Measurements from ENCODE around the gene C1QTNF4. TPM values are rescaled to one million over a fixed set of nuclear protein-coding genes. Genes with fewer than 3 reads are reported as not detected.

Gene C1QTNF4
- total and polyA plus RNA-seq, 10 of the 15 experiments (the other 5 are each of a cell fraction or from before 2014, with no cell fraction given) = 0.06 TPM; not detected in 9

DNA sequence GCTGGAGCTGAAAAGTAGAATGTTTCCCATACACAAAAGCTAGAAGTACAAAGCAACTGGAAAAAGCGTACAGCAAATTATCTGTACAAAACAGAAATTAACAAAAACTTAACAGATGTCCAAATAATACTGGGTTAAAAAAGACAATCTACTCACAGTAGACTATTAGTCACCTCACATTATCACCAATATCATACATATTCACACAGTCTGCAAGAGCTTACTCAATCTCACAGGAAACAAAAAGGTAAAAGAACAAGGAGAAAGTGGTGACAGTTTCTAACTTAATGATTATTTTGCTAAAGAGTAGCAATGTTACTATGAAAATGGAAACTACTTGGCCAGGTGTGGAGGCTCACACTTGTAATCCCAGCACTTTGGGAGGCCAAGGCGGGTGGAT lies 53.1 kb downstream of the C1QTNF4 start (continued):
- TF ChIP-seq ZNF274 (IDR thresholded peaks at IDR 0.05; ENCODE audit: insufficient read depth, insufficient read length) = no peak
- TF ChIP-seq HDAC6 (IDR thresholded peaks at IDR 0.05; ENCODE audit: unreplicated experiment) = no peak

DNA sequence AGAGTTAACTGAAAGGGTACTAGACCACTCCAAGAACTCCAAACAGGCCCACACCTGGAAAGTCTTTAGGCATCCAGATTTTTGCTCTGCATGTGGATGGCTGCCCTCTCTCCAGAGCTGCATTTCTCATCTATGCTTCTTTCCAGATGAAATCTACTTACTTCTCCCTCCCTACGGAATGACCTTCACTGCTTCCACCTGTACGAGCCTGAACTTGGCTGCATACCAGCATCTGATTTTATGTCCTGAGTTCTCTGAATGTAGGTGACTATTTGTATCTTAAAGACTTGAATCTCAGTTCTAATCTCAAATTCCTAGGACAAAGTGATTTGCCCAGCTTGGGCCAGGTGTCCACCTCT lies 54.6 kb downstream of the C1QTNF4 start:
- ChIA-PET CTCF (interaction anchor here (1.3 to 3.3 kb wide), 2 partner anchors 10 to 12 kb away, joined by 3 to 15 read pairs; no protein-coding TSS in a partner anchor), POLR2A (interaction anchor here (1.1 to 2.2 kb wide), 4 partner anchors 12 to 41 kb away, joined by 5 to 8 read pairs (median 6); no protein-coding TSS in a partner anchor)
- peaks cover 13% of the 10 kb centered on the region for H4K20me1 ChIP-seq (ENCODE audit: control insufficient read depth, insufficient read depth)
- TF ChIP-seq BHLHE40 (IDR thresholded peaks at IDR 0.05; ENCODE audit: borderline replicate concordance in 1 of 2, low read depth in 2 of 2, low read length in 1 of 2) = no peak
- no peak for TF ChIP-seq SMAD5 (IDR thresholded peaks at IDR 0.05; ENCODE audit: low read depth)
- no peak for TF ChIP-seq ZBED1 (IDR thresholded peaks at IDR 0.05; ENCODE audit: borderline replicate concordance)
- TF ChIP-seq, protein P1, sequence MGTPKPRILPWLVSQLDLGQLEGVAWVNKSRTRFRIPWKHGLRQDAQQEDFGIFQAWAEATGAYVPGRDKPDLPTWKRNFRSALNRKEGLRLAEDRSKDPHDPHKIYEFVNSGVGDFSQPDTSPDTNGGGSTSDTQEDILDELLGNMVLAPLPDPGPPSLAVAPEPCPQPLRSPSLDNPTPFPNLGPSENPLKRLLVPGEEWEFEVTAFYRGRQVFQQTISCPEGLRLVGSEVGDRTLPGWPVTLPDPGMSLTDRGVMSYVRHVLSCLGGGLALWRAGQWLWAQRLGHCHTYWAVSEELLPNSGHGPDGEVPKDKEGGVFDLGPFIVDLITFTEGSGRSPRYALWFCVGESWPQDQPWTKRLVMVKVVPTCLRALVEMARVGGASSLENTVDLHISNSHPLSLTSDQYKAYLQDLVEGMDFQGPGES (IDR thresholded peaks at IDR 0.05) = no peak
- no peak for TF ChIP-seq FOS (IDR thresholded peaks at IDR 0.05; ENCODE audit: borderline replicate concordance, extremely low read depth, insufficient read length)
- TF ChIP-seq, protein P2, sequence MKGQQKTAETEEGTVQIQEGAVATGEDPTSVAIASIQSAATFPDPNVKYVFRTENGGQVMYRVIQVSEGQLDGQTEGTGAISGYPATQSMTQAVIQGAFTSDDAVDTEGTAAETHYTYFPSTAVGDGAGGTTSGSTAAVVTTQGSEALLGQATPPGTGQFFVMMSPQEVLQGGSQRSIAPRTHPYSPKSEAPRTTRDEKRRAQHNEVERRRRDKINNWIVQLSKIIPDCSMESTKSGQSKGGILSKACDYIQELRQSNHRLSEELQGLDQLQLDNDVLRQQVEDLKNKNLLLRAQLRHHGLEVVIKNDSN (IDR thresholded peaks at IDR 0.05; ENCODE audit: borderline replicate concordance, extremely low read length, insufficient read depth, low read depth, low read length) = no peak
- TF ChIP-seq MEF2A (IDR thresholded peaks at IDR 0.05; ENCODE audit: insufficient read depth, low read depth, low read length) = no peak
- no peak for TF ChIP-seq SIN3A (IDR thresholded peaks at IDR 0.05; ENCODE audit: low read depth, low read length)
- no peak for TF ChIP-seq ZSCAN29 (IDR thresholded peaks at IDR 0.05)
- no peak for TF ChIP-seq KLF5 (IDR thresholded peaks at IDR 0.05; ENCODE audit: partially characterized antibody)
- no peak for TF ChIP-seq ZNF384 (IDR thresholded peaks at IDR 0.05; ENCODE audit: borderline replicate concordance, low read depth, low read length)
- TF ChIP-seq EP300 (IDR thresholded peaks at IDR 0.05; ENCODE audit: borderline replicate concordance in 1 of 2, control insufficient read depth in 1 of 2, low read depth in 2 of 2, low read length in 2 of 2) = no peak
- no peak for TF ChIP-seq ASH2L (IDR thresholded peaks at IDR 0.05; ENCODE audit: borderline replicate concordance, low read depth)
- no peak for TF ChIP-seq GATAD2B (conservative IDR thresholded peaks at IDR 0.05; ENCODE audit: low read depth)
- no peak for TF ChIP-seq SPI1 (IDR thresholded peaks at IDR 0.05; ENCODE audit: borderline replicate concordance, insufficient read depth, low read depth, low read length)
- no peak for TF ChIP-seq ESRRA (IDR thresholded peaks at IDR 0.05; ENCODE audit: low read length)

More for the DNA sequence above, 54.6 kb downstream of the C1QTNF4 start:
- H3K36me3 ChIP-seq (ENCODE audit: control insufficient read depth in 2 of 2, insufficient read depth in 2 of 2, low read length in 1 of 2) = peaks cover 2 to 7% of the 10 kb centered on the region in 2 experiments; a peak in 2 of 4 replicates
- H2AFZ ChIP-seq (ENCODE audit: control insufficient read depth, low read depth, low read length) = no peak overlapping the region
- no peak overlapping the region for H3K9ac ChIP-seq (ENCODE audit: control insufficient read depth, insufficient read depth, low read length)
- WGBS (ENCODE audit: insufficient coverage, insufficient replicate concordance, low lambda C conversion rate, missing lambda C conversion rate) = 97% methylated on average over 2 of the region's 2 CpGs
- DNase-seq (ENCODE audit: low read depth, low spot score) (no peak), ATAC-seq (no peak), FAIRE-seq (no peak)
- no peak overlapping the region for H3K4me3 ChIP-seq
- H3K4me1 ChIP-seq (ENCODE audit: control insufficient read depth, insufficient read depth, low read length) = peaks cover 8% of the 10 kb centered on the region
- peaks cover 88% of the 10 kb centered on the region for H3K79me2 ChIP-seq (ENCODE audit: control insufficient read depth, insufficient read depth, low read length)
- no peak overlapping the region for H3K27ac ChIP-seq (ENCODE audit: control insufficient read depth, insufficient read depth)
- SMC1A ChIA-PET (ENCODE audit: uncharacterized antibody, unreplicated experiment) = interaction anchor here (1.0 to 7.2 kb wide), 10 partner anchors 7 to 269 kb away, joined by 3 to 42 read pairs (median 4); no protein-coding TSS in a partner anchor
- H3K9me3 ChIP-seq (replicated peaks; ENCODE audit: control insufficient read depth, insufficient read depth, low read length) = no peaks in the 10 kb centered on the region
- no TSS peak for BruUV-seq (replicated peaks)
- in situ Hi-C loops (cut with MboI) = no loop called here
- RAD21 ChIA-PET (ENCODE audit: unreplicated experiment) = interaction anchor here (1.1 kb wide), 1 partner anchor 26 kb away, joined by 3 read pairs; no protein-coding TSS in a partner anchor
- intact Hi-C loops (cut with micrococcal nuclease; ENCODE audit: unreplicated experiment) = no loop called here
- no peaks in the 10 kb centered on the region for H3K27me3 ChIP-seq (replicated peaks in 1 of 2; ENCODE audit: control insufficient read depth in 2 of 2, insufficient read depth in 2 of 2, low read length in 1 of 2)
- no peak overlapping the region for H3K4me2 ChIP-seq (ENCODE audit: control insufficient read depth, insufficient read depth)
